DOHH2 (cell line): ENCODE measurements around the gene IP6K1.

ENCODE experiments used
- EZH2phosphoT487 ChIP-seq: fragments of 200-600 bp; sonication (generic); IDR thresholded peaks from 2 replicates; pipeline ENCODE4 v1.6.1; 2017; ENCODE audit warnings: borderline replicate concordance, mild to moderate bottlenecking, antibody characterized with exemption, low read length, moderate library complexity, mixed read lengths
- TF ChIP-seq, protein P1 (sequence below): fragments of 200-600 bp; sonication (generic); IDR thresholded peaks from one replicate; pipeline ENCODE4 v1.5.1; 2014; ENCODE audit warnings: antibody characterized with exemption, mild to moderate bottlenecking, low read depth, low read length; ENCODE audit not compliant: poor library complexity, severe bottlenecking

DNA sequence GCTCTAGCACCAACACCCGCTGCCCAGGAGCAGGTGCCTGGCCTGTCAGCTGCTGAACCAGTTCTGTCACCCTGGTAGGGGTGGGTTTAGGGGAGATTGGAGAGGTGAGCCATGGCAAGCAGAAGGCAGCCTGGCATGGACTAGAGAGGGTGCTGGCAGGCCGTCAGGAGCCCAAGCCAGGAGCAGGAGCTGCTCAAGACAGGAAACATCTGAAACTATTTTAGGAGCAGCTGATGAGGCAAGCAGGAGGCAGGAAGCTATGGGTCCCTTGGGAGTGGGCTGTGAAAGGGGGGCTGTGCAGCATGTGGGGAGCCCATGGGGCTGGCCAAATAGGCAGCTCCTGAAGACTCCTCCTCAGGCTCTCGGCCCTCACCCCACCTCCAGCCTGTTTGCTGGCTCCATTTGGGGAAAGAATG, 19.0 kb upstream of the IP6K1 start:
- TF ChIP-seq, protein P1, sequence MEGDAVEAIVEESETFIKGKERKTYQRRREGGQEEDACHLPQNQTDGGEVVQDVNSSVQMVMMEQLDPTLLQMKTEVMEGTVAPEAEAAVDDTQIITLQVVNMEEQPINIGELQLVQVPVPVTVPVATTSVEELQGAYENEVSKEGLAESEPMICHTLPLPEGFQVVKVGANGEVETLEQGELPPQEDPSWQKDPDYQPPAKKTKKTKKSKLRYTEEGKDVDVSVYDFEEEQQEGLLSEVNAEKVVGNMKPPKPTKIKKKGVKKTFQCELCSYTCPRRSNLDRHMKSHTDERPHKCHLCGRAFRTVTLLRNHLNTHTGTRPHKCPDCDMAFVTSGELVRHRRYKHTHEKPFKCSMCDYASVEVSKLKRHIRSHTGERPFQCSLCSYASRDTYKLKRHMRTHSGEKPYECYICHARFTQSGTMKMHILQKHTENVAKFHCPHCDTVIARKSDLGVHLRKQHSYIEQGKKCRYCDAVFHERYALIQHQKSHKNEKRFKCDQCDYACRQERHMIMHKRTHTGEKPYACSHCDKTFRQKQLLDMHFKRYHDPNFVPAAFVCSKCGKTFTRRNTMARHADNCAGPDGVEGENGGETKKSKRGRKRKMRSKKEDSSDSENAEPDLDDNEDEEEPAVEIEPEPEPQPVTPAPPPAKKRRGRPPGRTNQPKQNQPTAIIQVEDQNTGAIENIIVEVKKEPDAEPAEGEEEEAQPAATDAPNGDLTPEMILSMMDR, result no peak
- no peak for TF ChIP-seq EZH2phosphoT487
